Activated T-cell treated with anti-CD3 and anti-CD28 coated beads, Interleukin-2, amount 50 U/mL, for 72 hours (primary cell): Measurements from ENCODE around the gene PTPRU. TPM values are rescaled to one million over a fixed set of nuclear protein-coding genes. Genes with fewer than 3 reads are reported as not detected.

ENCODE experiments used
- ATAC-seq, 2 donors: fragments of 150-1000 bp; cut with Tn5 transposase; replicated peaks in 1 of 2; 2 replicates each; pipeline ENCODE4 v1.10.0; 2021; ENCODE audit warnings: moderate library complexity in 2 of 2, mild to moderate bottlenecking in 1 of 2
- DNase-seq, 2 donors: peaks; one replicate each; pipeline ENCODE4 v3.0.0; 2021 to 2022; ENCODE audit warnings: mixed read lengths in 1 of 2
- H3K27ac Mint-ChIP-seq: one replicate; pipeline ENCODE4 v1.8.0; 2022; ENCODE audit warnings: mild to moderate bottlenecking, moderate library complexity, mixed read lengths
- H3K27me3 Mint-ChIP-seq: one replicate; pipeline ENCODE4 v1.8.0; 2022; ENCODE audit warnings: low read depth, mixed read lengths
- H3K36me3 Mint-ChIP-seq, 2 donors: one replicate each; pipeline ENCODE4 v1.8.0; 2022; ENCODE audit warnings: mixed read lengths in 2 of 2, mild to moderate bottlenecking in 1 of 2; ENCODE audit not compliant: insufficient read depth in 2 of 2
- H3K4me1 Mint-ChIP-seq: one replicate; pipeline ENCODE4 v1.8.0; 2022; ENCODE audit warnings: low read depth, mixed read lengths
- H3K4me3 Mint-ChIP-seq, 2 donors: one replicate each; pipeline ENCODE4 v1.8.0; 2022; ENCODE audit warnings: mild to moderate bottlenecking in 2 of 2, mixed read lengths in 2 of 2, moderate library complexity in 2 of 2
- H3K9me3 Mint-ChIP-seq, 2 donors: one replicate each; pipeline ENCODE4 v1.8.0; 2022; ENCODE audit warnings: mixed read lengths in 2 of 2
- total RNA-seq, 2 donors: library from RNA; stranded (reverse); gene quantifications; one replicate each; pipeline ENCODE4 v1.2.3, GENCODE V29; 2022

The PTPRU gene
- total RNA-seq, 2 donors from 2014 or later: 0.17 to 0.83 TPM

DNA sequence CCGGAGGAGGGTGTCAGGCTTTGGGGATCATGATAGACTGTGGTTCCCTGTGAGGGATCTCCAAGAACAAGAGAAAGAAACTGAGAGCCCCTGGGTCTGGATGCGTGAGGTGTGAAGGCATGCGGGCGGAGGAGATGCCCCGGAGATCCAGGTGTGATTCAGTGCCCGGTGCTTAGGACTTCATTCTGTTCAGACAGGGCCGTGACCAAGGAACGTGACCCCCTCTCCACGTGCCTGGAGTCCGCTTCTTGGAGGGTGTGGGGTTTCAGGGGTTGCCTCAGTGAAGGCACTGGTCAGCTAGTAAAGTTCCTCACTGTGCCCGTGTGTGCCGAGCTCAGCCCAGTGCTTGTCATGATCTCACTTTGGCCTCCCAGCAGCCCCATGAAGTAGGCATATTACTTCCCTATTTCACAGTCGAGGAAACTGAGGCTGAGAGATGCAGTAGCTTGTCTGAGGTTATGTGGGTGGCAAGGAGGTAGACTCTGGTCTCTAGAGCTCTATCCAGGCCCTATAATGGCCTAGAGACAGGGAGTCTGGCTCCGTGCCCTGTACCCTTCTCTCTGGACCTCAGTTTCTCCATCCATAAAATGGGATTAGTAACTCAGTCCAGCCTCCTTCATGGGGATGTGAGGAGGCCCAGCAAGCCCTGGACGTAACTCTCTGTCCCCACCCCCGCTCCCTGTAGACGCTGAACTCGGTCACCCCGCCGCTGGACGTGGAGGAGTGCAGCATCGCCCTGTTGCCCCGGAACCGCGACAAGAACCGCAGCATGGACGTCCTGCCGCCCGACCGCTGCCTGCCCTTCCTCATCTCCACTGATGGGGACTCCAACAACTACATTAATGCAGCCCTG, 81.0 kb downstream of the PTPRU start:
- ATAC-seq: no peak
- Mint-ChIP-seq H3K27ac (no peak overlapping the region), H3K4me3 (no peak overlapping the region), H3K9me3 (no peaks in the 10 kb centered on the region), H3K4me1 (no peaks in the 10 kb centered on the region), H3K36me3 (no peaks in the 10 kb centered on the region), H3K27me3 (no peaks in the 10 kb centered on the region)
- no peak for DNase-seq

DNA sequence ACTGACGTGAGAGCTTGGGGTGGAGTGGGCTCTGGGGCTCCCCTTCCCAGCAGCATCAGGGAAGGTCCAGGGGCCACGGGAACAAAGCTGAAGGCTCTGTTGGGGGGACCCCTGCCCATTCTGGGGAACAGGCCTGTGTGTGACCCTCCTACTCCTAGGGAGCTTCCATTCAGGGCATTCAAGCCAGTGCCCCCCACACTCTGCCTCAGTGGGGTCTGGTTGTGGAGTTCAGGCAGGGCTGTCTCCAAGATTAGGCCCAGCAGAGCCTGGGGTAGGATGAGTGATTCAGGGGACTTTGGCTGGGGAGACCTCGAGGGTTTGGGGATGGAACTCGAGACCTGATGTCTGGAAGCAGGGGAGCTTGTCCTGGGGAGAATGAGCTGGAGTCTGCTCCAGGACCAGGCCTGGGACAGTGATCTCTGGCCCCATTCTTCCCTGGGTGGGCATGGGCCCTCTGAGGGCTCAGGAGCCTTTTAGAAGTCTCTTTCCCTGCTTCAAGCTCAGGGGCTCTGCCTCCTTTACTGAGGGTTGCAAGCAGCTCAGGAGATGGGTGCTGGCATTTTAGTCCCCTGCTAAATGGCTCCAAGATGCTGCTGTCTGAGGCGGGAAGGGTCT, 81.7 kb downstream of the PTPRU start:
- ATAC-seq: no peak
- no peaks in the 10 kb centered on the region for H3K9me3 Mint-ChIP-seq
- H3K27me3 Mint-ChIP-seq: no peaks in the 10 kb centered on the region
- H3K27ac Mint-ChIP-seq: no peak overlapping the region
- H3K4me1 Mint-ChIP-seq: no peaks in the 10 kb centered on the region
- no peaks in the 10 kb centered on the region for H3K36me3 Mint-ChIP-seq
- no peak overlapping the region for H3K4me3 Mint-ChIP-seq
- no peak for DNase-seq

DNA sequence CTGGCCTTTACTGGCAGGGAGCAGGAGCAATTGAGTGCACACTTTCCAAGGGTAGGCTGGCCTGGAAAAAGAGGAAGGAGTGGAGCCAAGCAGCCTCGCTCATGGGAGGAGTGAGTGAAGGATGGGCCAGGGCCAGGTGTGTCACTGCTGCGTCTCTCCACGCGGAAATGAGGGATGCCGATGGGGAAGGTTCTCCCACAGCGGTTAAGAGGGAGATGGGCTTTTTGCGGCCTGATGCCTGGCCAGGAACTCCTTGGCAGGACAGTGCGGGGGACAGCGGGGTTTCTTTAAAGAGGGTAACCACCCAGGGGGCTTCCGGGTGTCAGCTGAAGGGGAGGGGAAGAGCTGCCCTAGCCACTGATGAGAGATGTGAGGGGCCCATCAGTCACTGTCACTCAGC, 82.4 kb downstream of the PTPRU start:
- Mint-ChIP-seq H3K4me1 (no peaks in the 10 kb centered on the region), H3K27ac (no peak overlapping the region), H3K36me3 (no peaks in the 10 kb centered on the region), H3K9me3 (no peaks in the 10 kb centered on the region), H3K27me3 (no peaks in the 10 kb centered on the region), H3K4me3 (no peak overlapping the region)
- ATAC-seq (no peak), DNase-seq (no peak)

DNA sequence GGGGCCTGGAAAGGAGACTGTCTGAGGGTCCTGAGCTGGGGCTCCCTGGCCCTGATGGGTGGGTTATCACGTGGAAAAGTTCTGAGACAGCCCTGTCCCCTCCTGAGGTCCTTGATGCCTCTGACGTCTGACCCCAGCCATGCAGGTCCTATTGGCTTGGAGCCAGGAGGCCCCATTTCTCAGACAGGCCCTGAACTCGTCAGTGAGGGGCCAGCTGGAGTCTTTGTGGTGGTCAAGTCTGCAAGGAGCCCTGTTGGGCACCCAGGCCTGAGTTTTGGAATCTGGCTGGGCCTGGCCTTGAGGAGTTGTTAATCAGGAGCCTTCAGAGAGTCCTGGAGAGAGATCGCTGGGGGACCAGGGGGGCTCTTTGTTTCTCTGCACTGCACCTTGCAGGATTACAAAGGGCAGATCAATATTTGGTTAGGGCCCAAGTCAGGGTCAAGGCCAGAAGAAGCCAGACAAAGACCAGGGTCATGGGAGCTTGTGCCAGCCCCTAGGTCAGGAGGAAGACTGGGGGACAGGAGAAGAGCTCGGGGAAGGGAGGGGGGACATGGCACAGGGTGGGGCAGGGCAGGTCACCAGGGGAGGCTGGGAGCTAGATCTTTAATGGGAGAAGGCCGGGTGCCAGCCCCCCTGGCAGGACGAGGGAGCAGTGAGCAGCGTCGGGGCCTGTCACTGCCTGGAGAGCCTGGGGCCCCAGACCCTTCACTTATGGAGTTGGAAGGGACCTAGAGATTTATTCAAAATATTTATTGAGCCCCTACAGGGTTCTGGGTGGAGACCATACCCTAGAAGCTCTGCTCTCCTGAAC, 83.2 kb downstream of the PTPRU start:
- no peak overlapping the region for H3K27ac Mint-ChIP-seq
- no peaks in the 10 kb centered on the region for H3K4me1 Mint-ChIP-seq
- H3K27me3 Mint-ChIP-seq: no peaks in the 10 kb centered on the region
- DNase-seq (no peak), ATAC-seq (no peak)
- H3K36me3 Mint-ChIP-seq: no peaks in the 10 kb centered on the region
- H3K4me3 Mint-ChIP-seq: no peak overlapping the region
- H3K9me3 Mint-ChIP-seq: no peaks in the 10 kb centered on the region

DNA sequence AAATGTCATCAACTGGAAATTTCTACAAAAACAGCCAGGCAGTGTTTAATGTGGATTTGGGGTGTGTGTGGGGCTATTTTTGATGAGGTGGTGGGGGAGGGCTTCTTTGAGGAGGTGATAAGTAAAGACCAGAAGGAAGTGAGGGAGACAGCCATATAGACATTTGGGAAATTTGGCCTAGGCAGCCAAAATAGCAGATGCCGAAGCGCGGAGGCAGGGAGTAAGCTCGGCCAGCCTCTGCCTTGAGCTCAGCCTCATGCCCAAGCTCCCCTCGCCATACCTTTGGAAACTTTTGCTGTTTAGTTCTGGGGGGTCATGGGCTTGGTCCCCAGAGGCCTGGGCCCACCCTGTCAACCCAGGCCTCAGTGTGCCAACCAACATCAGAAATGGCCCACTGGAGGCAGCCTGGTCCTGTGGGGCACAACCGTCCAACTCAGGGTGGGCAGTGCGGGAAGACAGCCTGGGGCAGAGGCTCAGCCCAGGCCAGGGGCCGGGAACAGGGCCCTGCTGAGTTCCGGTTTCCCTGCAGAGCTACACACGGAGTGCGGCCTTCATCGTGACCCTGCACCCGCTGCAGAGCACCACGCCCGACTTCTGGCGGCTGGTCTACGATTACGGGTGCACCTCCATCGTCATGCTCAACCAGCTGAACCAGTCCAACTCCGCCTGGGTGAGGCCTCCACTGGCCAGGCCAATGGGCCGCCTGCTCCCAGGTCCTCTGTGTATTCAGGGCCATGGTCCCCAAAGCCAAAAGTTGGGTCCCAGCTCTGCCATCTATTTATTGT, 84.0 kb downstream of the PTPRU start:
- H3K4me3 Mint-ChIP-seq: no peak overlapping the region
- no peaks in the 10 kb centered on the region for H3K9me3 Mint-ChIP-seq
- no peaks in the 10 kb centered on the region for H3K4me1 Mint-ChIP-seq
- no peaks in the 10 kb centered on the region for H3K36me3 Mint-ChIP-seq
- no peak overlapping the region for H3K27ac Mint-ChIP-seq
- DNase-seq (no peak), ATAC-seq (no peak)
- no peaks in the 10 kb centered on the region for H3K27me3 Mint-ChIP-seq

DNA sequence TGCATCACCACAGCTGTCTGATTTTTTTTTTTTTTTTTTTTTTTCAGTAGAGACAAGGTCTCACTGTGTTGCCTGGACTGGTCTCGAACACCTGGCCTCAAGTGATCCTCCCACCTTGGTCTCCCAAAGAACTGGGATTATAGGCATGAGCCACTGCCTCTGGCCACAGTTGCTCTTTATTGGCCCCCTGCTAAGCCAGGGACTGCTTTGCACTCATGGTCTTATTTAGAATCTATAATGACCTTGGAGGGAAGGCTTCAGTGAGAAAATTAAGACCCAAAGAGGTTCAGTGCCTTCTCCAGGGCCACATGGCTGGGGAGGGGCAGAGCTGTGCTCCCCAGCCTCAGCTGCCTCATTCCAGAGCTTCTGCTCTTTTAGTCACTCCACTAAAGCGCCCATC, 84.9 kb downstream of the PTPRU start:
- Mint-ChIP-seq H3K4me1 (no peaks in the 10 kb centered on the region), H3K36me3 (no peaks in the 10 kb centered on the region)

DNA sequence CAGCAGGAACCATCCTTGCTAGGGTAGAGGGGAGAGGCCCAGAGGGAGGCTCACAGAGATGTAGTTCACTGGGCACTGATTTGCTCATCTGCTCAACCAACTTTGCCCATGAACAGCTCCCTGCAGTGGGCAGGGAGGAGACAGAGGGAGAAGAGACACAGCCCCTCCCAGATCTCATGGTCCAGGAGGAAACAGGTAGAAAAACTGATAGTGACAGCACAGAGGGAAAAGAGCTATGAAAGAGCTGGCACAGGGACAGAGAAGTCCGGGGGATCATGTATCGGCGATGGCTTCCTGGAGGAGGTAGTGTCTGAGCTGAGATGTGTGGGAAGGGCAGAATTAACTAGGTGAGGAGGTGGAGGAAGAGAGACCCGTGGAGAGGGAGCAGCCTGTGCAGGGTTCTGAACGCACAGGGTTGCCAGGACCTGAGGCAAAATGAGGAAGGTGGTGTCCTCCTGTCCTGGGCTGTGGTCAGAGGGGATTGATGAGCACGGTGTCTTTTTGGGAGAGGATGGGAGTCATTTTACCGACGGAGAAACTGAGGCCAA, 85.9 kb downstream of the PTPRU start:
- H3K4me1 Mint-ChIP-seq: no peaks in the 10 kb centered on the region
- H3K4me3 Mint-ChIP-seq: no peak overlapping the region
- ATAC-seq: no peak
- H3K36me3 Mint-ChIP-seq: no peaks in the 10 kb centered on the region
- H3K27me3 Mint-ChIP-seq: no peaks in the 10 kb centered on the region
- DNase-seq: no peak
- H3K27ac Mint-ChIP-seq: no peak overlapping the region
- H3K9me3 Mint-ChIP-seq: no peaks in the 10 kb centered on the region

More for the DNA sequence above, 84.9 kb downstream of the PTPRU start:
- no peak for DNase-seq
- Mint-ChIP-seq H3K27me3 (no peaks in the 10 kb centered on the region), H3K9me3 (no peaks in the 10 kb centered on the region), H3K27ac (no peak overlapping the region), H3K4me3 (no peak overlapping the region)
- ATAC-seq: no peak

DNA sequence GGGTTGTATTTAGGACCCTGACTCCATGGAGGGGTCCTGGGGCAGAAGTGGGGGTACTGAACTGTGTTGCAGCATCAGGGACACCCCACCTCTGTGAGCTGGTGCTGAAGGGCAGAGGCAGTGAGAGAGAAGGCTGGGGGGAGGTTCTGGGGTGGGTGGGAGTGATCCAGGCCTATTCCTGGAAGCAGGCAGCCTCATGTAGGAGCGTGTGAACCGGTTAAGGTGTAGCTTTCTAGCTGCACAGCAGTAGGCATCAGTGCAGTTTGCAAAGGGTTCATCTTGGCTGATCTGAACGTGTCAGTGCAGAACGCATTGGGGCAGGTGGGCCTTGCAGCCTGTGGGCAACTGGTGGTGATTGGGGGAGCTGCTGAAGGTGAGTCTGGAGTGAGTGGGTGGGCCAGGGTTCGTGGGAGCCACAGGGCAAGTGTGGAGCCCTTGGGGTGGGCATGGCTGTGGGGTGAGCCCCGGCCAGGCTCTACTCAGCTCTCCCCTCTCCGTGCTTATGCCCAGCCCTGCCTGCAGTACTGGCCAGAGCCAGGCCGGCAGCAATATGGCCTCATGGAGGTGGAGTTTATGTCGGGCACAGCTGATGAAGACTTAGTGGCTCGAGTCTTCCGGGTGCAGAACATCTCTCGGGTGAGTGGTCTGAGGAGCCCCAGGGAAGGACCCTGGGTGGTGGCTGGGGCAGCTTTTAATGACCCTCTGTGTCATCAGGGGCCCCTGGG, 86.7 kb downstream of the PTPRU start:
- no peaks in the 10 kb centered on the region for H3K27me3 Mint-ChIP-seq
- H3K4me1 Mint-ChIP-seq: no peaks in the 10 kb centered on the region
- no peaks in the 10 kb centered on the region for H3K36me3 Mint-ChIP-seq
- no peak overlapping the region for H3K27ac Mint-ChIP-seq
- ATAC-seq (no peak), DNase-seq (no peak)
- no peaks in the 10 kb centered on the region for H3K9me3 Mint-ChIP-seq
- no peak overlapping the region for H3K4me3 Mint-ChIP-seq

DNA sequence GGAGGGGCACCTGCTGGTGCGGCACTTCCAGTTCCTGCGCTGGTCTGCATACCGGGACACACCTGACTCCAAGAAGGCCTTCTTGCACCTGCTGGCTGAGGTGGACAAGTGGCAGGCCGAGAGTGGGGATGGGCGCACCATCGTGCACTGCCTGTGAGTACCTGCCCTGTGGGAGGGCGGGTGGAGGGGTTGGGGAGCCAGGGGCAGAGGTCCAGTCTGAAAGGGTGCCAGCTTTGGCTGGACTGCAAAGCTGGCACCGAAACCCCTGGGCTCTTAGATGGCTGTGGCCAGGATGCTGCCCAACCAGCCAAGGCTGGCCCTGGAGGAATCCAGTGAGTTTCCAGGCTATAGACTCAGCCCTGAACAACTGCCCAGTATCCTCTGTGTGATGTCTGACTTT, 87.3 kb downstream of the PTPRU start:
- H3K27me3 Mint-ChIP-seq: no peaks in the 10 kb centered on the region
- no peak overlapping the region for H3K27ac Mint-ChIP-seq
- H3K36me3 Mint-ChIP-seq: no peaks in the 10 kb centered on the region
- H3K9me3 Mint-ChIP-seq: no peaks in the 10 kb centered on the region
- H3K4me3 Mint-ChIP-seq: no peak overlapping the region
- DNase-seq (no peak), ATAC-seq (no peak)
- no peaks in the 10 kb centered on the region for H3K4me1 Mint-ChIP-seq

DNA sequence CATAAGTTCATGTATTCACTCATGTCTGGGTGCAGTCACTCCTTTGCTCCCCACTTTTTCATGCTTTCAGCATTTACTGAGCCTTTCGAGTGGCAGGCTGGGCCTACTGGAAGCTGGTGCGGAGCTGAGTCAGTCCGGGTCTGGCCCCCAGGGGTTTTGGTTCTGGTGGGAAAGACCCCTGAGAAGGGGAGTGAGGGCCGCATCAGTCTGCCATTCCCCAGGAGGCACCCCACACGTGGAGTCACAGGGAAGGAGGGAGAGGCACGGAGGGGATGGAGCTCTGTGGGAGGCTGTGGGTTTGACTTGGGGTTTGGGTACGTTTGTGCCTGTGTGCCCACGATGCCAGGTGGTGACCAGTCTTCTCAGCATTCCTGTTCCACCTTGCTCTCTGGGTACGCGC, 87.9 kb downstream of the PTPRU start:
- Mint-ChIP-seq H3K27me3 (no peaks in the 10 kb centered on the region), H3K4me1 (no peaks in the 10 kb centered on the region), H3K27ac (no peak overlapping the region), H3K9me3 (no peaks in the 10 kb centered on the region), H3K36me3 (no peaks in the 10 kb centered on the region), H3K4me3 (no peak overlapping the region)
- no peak for ATAC-seq
- DNase-seq: no peak

DNA sequence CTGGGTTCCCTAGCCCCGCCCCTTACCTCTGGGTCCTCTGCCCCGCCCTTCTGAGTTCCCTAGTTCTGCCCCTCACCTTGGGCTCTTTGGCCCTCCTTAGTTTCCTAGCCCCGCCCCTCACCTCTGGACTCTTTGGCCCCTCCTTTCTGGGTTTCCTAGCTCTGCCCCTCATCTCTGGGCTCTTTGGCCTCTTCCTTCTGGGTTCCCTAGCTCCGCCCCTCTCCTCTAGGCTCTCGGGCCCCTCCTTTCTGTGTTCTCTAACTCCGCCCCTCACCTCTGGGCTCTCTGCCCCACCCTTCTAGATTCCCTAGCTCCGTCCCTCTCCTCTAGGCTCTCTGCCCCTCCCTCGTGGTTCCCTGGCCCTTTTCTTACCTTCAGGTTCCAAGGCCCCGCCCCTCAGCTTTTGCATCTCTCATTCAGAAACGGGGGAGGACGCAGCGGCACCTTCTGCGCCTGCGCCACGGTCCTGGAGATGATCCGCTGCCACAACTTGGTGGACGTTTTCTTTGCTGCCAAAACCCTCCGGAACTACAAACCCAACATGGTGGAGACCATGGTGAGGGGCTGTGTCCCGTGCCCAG, 88.5 kb downstream of the PTPRU start:
- Mint-ChIP-seq H3K4me3 (no peak overlapping the region), H3K27me3 (no peaks in the 10 kb centered on the region), H3K9me3 (no peaks in the 10 kb centered on the region), H3K27ac (no peak overlapping the region), H3K4me1 (no peaks in the 10 kb centered on the region), H3K36me3 (no peaks in the 10 kb centered on the region)
- DNase-seq (no peak), ATAC-seq (no peak)

DNA sequence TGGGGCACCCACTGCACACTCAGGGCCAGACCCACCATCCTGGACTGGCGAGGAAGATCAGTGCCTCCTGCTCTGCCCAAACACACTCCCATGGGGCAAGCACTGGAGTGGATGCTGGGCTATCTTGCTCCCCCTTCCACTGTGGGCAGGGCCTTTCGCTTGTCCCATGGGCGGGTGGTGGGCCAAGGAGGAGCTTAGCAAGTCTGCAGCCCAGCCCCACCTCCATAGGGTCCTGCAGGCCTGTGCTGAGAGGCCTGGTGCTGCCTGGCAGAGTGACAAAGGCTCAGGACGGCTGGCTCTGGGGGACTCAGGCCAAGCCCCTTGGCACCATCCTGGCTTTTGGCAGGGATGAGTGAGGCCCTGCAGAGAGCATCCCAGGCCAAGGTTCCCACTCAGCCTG, 89.4 kb downstream of the PTPRU start:
- H3K4me3 Mint-ChIP-seq: no peak overlapping the region
- H3K27me3 Mint-ChIP-seq: no peaks in the 10 kb centered on the region
- DNase-seq (no peak), ATAC-seq (no peak)
- no peaks in the 10 kb centered on the region for H3K9me3 Mint-ChIP-seq
- no peaks in the 10 kb centered on the region for H3K4me1 Mint-ChIP-seq
- H3K27ac Mint-ChIP-seq: no peak overlapping the region
- no peaks in the 10 kb centered on the region for H3K36me3 Mint-ChIP-seq
